Stimulated activated CD4-positive, alpha-beta T cell treated with anti-CD3 and anti-CD28 coated beads, Interleukin-1b, Interleukin-23, amount 100 ng/mL, for 1 hour (primary cell): ENCODE results near the gene RFX8.
"Not testable (repeated sequence)": the region's sequence is repeated elsewhere in the genome, so short reads cannot be mapped to it uniquely, and the experiment has no call there.

ENCODE experiments used
- DNase-seq, 2 donors: peaks; one replicate each; pipeline ENCODE4 v3.0.0-alpha.2; 2020; ENCODE audit warnings: low read depth in 2 of 2

The RFX8 gene

DNA sequence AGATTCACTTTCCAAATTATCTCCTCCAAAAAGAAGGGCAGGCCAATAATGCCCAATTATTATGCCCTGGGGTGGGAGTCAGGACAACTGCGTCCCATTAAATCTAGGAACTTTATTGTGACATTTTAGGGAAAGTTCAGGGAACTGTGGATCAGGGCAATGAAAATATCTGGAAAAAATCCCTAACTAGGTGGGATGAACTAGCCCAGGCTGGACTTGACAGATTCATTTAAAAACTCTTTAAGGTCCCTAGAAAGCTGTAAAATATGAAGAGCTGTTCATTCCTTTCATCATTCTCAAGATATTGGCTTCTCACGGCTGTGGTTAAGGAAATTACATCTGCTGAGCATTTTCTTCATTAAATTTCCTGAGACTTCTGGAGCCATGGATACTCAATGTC is 95.8 kb downstream of the RFX8 start:
- no peak for DNase-seq

DNA sequence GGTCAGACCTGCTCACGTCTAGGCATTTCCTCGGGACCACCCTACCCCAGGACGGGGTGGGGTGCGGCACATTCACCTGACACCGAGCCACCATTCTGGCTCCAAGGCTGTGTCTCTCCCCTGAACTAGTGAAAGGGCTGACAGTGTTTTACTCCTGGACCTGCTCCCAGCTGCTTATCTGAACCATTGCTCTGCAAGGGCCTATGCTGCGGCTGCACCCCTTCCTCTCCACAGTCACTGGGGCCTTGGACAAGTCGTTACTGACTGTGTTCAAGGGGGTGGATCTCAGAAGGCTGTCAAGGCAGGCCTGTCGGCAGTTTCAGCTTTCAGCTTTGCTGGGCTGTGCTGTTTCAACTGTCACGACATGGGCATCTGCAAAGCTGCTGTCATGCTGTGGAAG is 99.3 kb downstream of the RFX8 start:
- DNase-seq, result no peak

DNA sequence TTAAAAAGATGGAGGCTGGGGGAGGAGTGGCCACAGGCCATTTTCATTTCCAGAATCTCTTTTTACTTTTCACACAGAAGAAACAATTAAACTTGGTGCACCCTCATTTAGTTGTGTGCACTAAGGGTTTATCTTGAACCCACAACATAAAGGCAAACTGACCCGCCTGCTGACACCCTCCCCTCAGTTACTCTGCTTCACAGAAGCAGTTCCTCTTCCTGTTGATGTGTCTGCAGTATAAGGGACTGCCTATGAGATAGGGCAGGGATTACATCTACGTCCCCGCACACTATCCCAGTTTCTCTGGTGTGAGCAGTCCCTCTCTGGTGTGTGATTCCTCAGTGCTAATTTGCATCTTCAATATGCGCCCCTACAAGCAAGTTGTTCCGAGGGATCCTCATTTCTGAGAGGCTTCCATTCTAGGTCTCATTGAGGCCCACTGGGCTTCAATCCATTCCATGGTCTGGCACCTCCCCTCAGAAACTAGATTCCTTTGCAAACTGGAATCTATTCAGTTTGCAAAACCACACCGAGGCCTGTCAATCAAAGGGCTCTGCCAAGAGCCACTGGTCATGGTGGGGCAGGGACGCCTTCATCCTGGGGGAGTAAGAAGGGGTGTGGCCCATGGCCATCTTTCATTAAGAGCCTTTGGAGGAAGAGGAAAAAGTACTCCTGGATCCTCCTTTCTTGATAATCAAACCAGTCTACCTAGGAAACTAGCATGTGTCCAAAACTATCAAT is 99.9 kb downstream of the RFX8 start:
- no peak for DNase-seq

DNA sequence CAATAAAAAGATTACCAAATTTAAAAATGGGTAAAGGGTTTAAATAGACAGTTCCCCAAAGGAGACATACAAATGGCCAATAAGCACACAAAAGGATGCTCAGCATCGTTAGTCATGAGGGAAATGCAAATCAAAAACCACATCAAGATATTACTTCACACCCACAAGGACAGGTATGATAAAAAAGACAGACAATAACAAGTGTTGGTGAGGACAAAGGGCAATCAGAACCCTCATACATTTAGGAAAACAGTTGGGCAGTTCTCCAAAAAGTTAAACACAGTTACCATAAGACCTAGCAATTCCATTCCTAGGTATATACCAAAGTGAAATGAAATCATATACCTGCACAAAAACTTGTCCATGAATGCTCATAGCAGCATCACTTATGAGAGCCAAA is 102.1 kb downstream of the RFX8 start:
- no peak for DNase-seq

DNA sequence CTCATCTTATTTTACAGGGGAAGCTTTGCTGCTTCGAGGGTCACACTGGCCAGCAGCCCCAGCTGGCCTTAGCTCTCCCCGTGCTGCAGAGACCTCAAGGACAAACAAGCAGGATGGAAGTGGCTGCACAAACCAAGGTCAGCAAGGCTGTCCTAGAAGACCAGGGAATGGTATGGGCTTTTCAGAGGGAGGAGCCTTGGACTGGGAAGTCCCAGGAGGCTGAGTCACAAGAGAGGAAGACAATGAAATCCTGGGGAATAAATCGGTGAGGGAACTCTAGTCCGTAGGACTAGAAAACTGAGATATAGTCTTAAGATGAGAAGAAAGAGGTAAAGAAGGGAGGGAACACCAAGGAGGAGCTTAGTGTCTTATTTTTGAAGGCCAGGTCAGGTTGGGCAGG is 103.3 kb downstream of the RFX8 start:
- DNase-seq, result no peak

DNA sequence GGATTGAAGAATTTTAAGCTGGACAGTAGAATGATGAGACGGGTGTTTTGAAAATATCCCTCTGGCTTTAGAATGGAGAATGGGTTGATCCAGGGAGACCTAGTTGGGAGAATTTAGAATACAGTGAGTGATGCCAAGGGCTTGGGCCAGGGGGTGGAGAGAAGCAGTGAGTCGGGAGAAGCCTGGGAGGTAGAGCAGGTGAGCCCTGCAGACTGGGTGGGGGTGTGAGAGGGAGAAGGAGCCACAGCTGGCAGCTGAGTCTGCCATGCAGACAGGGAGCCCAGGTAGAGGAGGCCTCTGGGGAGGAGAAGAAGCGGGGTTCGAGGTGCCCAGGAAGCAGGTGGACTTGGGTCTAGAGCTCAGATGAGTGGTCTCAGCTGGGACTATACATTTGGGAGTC is 105.8 kb downstream of the RFX8 start:
- no peak for DNase-seq

DNA sequence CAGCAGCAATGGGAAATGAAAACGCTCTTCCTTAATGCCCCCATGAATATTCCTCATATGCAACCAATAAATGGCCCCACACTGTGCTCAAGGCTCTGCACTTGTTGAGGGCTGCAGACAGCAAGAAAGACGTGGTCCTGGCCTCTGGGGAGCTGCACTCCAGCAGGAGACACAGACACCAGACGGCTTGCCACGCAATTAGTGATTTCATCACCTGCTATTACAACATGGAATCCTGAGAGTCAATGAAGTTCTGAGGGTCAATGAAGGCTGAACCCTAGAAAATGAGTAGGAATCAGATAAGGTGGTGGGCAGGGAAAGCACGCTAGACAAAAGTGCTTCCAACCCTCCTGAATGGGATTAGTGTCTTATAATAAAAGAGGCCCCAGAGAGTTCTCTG is 106.5 kb downstream of the RFX8 start:
- DNase-seq, result no peak

DNA sequence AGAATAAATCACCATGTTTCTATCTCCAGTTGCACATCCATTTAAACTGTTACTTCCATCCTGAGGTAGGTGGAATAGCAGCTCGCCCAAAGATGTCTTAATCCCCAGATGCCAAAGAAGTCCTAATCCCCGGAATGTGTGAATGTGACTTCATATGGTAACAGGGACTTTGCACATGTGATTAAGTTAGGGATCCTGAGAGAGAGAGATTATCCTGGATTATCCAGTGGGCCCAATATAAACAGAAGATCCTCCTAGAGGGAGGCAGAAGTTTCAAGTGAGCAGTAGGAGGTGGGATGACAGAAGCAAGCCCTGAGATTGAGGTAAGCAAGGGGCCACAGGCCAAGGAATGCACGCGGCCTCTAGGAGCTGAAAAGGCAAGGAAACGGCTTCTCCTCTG is 107.4 kb downstream of the RFX8 start:
- DNase-seq, result no peak

DNA sequence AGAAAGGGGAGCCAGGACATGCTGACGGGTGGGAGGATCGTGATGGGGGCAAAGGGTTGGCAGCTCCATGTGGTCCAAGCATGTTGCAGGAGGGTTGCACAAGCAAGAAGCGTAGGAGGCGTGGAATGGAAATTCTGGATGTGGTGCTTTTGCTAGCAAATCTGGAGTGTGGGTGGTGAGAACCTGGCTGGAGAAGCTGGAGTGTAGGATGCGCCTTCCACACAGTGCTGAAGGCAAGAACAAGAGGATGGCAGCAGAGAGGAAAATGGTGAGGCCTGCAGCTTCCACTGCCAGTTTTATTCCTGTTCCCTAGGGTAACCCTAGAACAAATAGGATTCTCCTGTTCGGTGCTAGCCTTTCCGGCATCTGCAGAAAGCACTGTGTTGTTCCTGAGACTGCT is 110.0 kb downstream of the RFX8 start:
- DNase-seq, result no peak

DNA sequence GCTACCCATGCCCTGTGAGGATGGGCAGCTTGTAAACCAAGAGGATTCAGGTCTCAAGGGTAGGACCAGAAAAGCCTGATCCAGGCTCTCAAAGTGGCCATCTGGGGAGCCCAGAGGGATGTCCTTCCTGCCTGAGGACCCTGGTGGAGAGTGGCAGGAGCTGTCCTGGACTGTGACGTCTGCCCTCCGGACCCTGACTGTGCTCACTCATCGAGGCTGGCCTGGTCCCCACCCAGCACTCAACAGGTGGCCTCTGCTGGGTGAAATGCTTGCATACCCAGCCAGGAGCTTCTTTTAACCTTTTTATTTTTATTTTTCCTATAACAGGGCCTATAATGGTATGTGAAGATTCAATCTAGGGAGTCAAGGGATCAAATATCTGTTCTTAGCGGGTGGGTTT is 112.1 kb downstream of the RFX8 start:
- DNase-seq, result no peak

DNA sequence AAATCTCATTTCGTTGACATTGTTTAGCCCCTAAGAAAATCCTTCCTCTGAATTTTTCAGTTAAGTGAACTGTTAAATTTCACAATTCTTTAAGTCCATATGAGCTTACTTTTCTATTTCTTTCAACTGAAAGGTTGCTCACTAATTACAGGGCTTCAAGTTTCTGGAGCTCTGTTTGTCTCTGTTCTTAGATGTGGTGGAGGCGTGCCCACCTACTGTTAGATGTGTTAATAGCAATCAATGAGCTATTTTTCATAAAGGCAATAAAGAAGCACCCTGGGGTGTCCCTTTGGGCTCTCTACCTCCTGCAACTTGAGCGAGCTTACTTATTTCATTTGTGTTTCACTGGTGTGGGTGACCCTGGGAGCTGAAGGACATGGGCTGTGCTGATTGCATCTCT is 112.6 kb downstream of the RFX8 start:
- DNase-seq, result no peak

DNA sequence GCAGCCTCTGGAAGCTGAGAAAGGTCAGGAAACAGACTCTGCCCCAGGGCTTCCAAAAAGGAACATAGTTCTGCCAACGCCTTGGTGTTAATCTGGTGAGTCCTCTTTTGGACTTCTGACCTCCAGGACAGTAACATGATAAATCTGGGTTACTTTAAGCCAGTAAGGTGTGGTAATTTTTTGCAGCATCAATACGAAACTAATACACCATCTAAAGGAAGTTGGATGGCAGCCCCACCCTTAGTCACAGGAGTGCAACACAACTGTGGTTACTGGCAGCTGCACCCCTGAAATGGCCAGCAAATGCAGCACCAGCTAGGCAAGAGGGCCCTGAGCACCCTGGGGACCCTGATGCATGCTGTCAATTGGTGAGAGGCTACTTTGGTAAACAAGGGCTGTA is 113.4 kb downstream of the RFX8 start:
- no peak for DNase-seq

DNA sequence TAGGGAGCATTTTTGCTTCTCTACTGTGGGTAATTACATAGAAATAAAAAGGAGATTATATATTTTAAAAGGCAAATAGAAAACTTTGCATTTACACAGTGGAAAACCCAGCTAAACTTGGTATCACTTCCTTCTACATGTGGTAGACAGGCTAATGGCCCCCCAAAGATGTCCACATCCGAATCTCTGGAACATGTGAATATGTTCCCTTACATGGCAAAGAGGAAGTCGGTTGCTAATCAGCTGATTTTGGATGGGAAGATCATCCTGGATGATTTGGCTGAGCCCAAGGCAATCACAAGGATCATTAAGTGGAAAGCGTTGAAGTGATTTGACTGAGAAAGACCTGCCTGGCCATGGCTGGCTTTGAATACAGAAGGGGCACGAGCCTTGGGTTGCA is 113.8 kb downstream of the RFX8 start:
- DNase-seq, result no peak

DNA sequence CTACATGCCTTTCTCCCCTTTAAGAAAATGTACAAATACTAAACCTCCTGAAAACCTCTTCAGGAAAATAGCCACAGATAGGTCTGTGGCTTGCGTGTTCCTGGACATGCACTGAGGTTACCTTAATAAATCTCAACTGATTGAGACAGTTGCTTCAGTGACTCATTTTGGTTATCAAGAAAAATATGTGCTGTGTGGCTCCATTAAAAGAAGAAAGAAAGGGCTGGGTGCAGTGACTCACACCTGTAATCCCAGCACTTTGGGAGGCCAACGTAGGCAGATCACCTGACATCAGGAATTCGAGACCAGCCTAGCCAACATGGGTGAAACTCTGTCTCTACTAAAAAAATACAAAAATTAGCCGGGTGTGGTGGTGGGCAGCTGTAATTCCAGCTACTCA is 114.7 kb downstream of the RFX8 start:
- no peak for DNase-seq

DNA sequence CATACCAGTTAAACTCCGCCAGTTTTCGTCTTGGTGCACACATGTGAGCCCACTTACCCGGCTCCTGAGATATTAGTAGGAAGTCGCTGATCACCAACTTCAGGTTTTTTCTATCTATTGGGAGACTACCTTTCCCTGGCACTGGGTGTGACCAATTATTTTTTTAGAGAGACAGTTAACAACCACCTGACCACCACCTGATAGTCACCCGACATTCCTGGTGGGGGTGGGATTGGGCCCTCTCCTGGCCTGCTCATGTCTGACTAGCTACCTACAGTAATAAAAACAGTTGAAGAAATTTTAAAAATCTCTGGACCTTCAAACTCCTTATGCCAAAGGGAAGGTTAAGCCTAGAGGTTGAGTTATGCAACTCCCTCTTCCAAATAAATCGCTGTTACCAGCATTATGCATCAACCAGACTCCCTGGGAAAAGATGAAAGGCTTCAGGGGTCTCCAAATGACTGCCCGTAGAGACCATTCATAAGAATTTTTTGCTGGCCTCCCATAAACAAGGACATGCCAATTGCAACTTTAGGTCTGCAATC is 115.4 kb downstream of the RFX8 start:
- DNase-seq, result no peak

DNA sequence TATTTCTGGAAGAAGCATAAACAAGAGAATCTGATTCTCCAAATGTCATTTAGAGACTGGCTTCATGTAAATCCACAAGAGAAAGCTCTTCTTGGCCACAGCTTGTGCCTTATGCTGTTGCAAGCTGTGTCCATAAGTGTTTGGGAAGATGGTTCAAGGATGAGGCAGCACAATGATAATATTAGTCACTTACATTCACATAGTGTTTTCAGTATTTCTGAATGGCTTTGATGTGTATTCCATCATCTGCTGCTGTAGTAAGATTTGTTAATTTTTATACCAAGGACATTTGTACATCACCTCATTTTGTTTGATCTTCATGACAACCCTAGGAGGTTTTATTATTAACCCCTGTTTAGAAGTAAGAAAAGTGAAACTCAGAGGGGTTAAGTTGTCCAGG is 117.5 kb downstream of the RFX8 start:
- no peak for DNase-seq

DNA sequence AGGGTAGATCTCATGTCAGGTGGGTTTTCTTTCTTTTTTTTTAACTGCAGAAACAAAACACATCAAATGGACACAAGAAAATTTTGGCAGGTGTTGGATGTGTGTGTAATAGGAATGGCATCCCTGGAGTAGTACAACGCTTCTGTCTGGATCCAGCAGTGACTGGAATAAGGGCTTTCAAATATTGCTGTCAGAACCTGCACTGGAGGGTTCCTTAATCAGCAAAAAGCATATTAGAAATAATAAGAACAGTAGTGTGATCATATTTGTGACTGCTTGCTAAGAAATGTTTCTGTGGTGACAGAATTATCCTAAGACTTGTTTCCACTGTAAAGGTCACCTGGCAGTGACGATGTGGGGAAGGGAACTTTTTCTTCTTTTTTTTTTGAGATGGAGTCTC is 118.4 kb downstream of the RFX8 start:
- DNase-seq, result no peak

DNA sequence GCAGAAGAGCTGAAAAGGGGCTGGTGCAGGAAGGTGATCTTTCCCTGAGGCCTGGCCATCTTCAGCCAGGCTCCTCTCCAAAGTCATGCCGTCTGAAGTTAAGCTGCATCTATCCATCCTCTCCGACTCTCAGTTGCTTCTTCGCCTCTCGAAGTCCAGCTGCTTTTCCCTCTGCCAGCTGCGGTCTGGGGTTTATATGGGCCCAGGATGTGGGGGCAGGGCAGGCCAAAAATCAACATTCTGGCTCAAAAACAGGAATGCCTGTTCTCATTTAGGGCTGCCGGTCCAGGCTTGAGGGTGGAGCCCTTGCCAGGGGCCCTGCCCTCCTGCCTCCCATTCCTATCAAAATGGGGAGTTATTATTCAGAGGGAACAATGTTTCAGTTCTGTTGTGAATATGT is 118.9 kb downstream of the RFX8 start:
- no peak for DNase-seq

DNA sequence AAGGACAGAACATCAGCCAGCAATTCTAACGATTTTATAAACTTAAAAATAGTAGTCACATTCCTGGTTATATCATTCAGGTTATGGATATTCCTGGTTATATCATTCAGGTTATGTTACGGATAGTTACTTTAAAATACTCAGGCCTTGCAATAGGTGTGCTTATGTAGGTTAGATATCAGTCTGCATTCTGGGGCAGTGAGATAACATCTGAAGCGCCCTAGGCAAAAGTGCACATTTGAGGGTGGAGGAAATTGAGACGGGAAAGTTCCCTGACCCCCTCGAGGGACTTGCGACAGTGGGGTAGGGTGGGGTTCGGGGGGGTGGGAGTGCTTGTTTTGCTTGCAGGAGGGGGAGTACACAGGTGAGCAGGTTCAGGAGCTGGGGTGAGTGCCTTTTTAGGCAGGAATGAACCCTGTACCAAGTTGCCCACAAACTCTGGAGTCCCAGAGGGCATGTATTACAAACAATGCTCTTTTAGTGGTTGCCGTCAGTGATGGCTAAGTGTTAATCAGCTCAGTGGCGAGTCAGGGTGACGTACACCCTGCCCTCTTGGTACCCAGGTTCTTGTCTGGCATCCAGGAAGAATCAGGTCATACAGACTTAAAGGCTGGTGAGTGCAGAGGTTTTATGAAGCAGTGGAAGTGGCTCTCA is 119.4 kb downstream of the RFX8 start:
- no peak for DNase-seq

DNA sequence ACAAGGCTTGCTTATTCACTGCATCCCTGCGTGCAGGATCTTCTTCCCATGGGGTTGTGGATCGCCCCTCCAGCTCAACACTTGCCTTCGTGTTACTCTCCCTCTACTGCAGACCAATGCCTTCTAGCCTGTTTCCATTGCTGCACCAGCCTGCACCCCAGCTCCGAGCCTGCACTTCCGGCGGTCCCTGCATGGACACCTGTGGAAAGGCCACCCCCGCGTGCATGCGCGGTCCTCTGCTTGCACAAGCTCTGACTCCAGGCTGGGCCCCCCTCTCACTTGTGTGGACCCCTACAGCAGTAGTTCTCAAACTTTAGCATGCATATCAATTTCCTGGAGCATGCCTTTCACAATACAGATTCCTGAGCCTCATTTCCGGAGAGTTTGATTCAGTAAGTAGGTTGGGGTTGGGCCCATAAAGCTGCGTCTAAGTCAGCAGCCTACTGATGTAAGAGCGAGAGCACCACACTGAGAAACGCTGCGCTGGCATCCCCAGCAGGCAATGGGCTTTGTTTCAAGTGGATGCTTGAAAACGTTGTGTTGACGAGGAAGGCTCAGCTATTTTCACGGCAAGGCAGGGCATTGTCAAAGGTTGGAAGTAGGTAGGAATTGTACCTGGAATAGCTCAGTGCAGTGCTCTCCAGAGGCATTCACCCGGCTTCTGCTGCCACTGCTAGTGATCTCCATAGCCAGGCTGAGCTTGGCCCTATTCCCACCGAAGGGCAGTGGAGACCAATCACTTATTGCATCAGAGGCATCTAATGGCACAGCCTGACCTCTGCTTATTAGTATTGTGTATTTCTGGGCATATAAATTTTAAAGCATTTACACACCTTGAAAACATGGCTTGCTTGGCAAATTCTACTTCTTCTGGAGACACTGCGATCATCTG is 120.2 kb downstream of the RFX8 start:
- DNase-seq, result no peak

DNA sequence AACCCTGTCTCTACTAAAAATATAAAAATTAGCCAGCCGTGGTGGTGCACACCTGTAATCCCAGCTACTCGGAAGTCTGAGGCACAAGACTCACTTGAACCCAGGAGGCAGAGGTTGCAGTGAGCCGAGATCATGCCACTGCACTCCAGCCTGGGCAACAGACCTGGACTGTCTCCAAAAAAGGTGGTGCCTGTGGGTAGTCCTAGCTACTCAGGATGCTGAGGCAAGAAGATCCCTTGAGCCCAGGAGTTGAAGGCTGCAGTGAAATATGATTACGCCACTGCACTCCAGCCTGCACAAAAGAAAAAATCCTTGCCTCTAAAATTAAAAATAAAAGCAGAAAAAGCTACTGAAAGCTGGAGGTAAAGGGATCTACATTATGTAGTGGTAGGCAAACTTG is 122.3 kb downstream of the RFX8 start:
- not testable (repeated sequence) for DNase-seq

DNA sequence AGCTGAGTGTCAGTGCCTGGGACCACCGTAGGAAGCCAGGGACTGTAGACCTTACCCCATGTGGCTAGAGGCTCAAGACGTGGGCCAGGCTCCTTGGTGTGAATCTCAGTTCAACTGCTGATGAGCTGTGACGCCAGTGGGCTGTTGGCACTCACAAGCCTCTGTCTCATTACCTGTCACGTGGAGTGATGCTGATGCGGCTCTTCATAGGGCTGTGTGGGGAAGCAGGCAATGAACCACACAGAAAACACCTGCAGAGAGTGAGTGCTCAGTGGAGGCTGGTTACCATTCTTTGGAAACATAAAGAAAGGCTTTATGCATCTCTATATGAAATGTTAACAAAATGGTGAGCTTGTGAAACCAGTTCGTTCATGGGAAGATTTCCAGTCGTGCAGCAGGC is 123.7 kb downstream of the RFX8 start:
- no peak for DNase-seq
